CD4-positive, alpha-beta T cell treated with Interleukin-15 for 4 hours (primary cell): ENCODE measurements around the gene PSMB3.

Source experiments
- DNase-seq: peaks from one replicate; pipeline ENCODE4 v3.0.0-alpha.2; 2020; ENCODE audit warnings: low spot score

The PSMB3 gene

GRCh38 chr17:38733982-38734973 lies 18.3 kb upstream of the PSMB3 start:
- peak; percentile 40 for DNase-seq

DNA sequence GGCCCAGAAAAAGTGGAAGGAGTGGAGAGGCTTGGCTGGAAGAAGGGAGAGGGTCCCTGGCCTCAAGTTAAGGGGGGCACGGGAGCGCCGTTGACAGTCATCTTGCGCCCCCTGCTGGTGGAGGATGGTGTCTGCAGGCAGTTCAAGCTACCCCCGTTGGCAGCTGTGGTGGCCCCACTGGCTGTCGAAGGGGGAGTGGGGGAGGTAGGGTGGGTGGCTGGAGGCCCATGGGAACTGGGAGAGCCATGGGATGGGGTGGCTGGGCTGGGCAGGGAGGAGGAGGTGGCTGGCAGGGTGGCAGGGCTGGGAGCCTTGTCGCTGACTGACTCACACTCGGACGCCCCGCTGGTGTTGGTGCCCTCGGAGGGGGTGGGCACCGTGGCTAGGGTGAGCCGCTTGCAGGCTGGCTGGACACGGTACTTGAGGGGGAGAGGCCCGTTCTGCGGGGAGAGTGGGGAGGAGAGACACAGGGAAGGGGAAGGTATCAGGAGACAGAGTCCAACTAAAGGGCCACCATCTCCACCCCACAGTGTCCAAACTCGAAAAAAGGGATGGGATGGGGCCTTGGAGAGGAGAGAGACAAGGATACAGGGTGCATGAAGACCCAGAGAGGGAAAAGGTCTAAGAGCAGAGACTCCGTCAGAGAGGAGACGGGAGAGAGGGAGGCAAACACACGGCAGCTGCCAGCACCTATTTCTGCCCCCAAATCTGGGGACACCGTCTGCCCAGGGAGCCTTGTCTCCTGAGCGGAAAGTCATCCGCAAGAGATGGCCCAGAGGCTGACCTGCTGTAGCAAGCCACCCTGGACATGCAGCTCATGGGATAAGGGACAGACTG lies 17.2 kb upstream of the PSMB3 start:
- DNase-seq, result peak; percentile 69

DNA sequence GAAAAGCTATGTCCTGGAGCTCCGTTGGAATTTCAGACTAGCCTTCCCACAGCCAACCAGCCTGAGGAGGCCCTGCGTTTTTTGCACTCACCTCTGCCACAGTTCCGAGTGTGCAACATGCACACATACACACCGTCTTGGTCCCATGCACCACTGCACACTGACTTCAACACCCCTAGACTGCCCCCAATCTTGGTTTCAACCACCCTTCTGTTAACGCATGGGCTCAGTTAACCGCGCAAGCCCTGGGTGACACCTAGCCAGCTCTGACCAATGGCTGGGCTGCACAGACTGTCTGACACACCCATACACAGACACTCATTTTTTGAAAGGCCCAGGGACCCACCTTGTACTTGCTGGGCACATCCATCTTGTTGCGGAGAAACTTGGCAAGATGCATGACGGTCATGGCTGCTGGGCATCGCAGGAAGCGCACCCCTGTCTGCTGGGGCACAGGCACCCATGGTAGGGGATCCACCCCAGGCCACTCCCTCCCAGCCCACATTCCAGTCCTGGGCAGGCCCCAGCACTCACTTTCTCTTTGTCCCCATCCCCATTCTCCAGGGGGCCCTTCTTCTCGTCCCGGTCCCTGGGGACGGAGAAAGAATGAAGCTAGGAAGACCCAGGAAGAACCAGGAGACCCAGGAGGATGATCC lies 14.4 kb upstream of the PSMB3 start:
- no peak for DNase-seq

GRCh38 chr17:38738686-38739085 lies 13.9 kb upstream of the PSMB3 start:
- no peak for DNase-seq

DNA sequence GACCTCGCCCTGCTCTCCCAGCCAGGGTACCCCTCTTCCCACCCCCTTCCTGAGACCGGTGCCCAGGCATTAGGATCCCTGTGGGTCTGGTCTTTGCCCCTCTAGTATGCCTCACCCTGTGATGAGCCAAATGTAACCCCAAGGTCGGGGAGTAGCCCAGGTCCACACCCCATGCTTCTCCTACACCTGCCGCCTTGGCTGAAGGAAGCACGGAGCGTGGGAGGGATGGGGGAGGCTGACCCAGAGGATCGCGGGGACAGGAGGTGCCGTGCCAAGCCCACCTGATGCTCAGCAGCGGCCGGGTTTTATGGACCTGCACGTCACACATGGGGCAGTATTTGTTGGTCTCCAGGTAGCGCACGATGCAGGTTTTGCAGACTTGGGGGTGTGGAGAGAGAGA lies 13.2 kb upstream of the PSMB3 start:
- no peak for DNase-seq

GRCh38 chr17:38740044-38740443 lies 12.5 kb upstream of the PSMB3 start:
- no peak for DNase-seq

- no peak for DNase-seq
These were observed 11.7 kb upstream of the PSMB3 start for GRCh38 chr17:38740806-38741205.

DNA sequence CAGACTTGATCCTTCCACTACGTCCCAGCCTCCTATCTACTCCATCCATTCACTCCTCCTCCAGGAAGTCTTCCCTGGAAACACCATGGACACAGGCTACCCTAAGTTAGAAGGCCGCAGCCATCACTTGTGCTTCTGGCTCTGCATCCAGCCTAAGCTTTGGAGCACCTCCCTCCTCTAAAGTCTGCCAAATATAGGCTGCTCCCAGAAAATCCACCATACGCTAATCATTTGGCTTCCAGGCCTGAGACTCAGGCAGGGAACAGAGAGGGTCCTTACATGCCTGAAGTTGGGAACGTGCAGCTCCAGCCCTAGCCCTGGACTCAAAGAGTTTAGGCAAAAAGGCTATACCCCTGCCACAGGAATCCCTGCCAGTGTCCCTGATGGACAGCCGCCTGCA lies 11.1 kb upstream of the PSMB3 start:
- DNase-seq, result no peak

- DNase-seq, result no peak
These were observed 10.6 kb upstream of the PSMB3 start for GRCh38 chr17:38741921-38742410.

GRCh38 chr17:38742411-38743308 lies 9.9 kb upstream of the PSMB3 start:
- DNase-seq, result no peak

- no peak for DNase-seq
These were observed 8.9 kb upstream of the PSMB3 start for GRCh38 chr17:38743556-38744171.

DNA sequence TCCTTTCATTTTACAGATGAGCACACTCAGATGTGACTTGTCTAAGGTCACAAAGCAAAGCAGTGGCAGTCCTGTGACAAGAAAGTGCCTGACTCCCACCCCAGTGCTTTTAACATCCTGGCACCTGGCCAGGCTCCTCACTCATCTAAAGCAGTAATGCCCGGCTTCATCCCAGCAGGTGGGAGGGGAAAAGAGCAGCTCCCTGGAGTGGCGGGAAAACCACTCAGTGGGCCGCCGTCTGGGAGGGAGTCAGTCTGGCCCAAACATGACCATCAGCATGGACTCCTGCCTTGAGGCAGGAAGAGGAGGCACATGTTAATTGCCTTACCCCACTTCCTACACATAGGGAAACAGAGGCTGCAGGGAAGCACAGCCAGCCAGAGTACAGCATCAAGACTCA lies 7.0 kb upstream of the PSMB3 start:
- no peak for DNase-seq

DNA sequence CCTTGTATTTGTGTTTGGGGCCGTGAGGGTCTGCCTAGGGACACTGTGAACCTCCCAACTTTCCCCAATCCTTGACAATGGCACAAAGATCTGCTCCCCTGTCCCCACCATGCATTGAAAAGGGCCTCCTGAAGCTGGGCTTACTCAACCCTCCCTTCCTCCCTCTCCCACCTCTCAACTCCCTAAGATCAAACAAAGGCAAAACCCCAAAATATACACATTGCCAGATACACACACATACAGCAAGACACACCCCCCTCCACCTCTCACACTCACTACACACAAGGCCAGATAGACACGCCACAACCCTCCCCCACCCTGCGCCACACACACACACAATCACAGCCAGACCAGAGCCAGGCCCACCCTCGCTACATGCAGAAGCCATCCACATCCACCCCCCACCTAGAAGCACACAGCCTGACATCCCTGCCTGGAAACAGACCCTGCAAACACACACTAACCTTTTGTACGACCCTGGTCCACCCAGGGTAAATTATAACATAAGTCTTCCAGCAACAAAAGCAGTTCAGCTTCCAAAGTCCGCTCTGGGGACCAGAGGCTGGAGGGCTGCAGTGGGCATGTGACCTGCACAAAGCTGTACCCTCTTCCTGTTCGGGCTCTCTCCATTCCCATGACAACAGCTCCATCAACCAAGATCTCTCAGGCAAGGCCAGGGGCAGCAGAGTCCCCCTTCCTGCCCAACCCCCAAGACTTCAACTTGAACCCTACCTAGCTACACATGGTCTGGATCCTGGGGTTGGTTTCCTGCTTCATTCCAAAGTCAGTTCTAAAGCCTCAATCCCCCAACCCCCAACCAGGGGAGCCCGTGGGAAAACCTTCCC lies 6.3 kb upstream of the PSMB3 start:
- no peak for DNase-seq

GRCh38 chr17:38746849-38747462 lies 5.6 kb upstream of the PSMB3 start:
- no peak for DNase-seq

GRCh38 chr17:38747463-38748148 lies 4.9 kb upstream of the PSMB3 start:
- DNase-seq, result no peak

GRCh38 chr17:38748149-38748891 lies 4.2 kb upstream of the PSMB3 start, which contains the start of gene PCGF2:
PCGF2 (minus strand) TSS chr17:38748336; CDS start chr17:38740402, 7,934 bp downstream.
- no peak for DNase-seq

GRCh38 chr17:38748892-38749222 lies 3.7 kb upstream of the PSMB3 start:
- no peak for DNase-seq
